K562 (cell line): ENCODE data around the gene CSDE1. TPM values are rescaled to one million over a fixed set of nuclear protein-coding genes. Genes with fewer than 3 reads are reported as not detected.

Experiments used
- ATAC-seq: fragments of 200-7000 bp; cut with Tn5 transposase; 3 replicates; pipeline ENCODE4 v1.9.1; 2020; ENCODE audit warnings: moderate library complexity
- BruUV-seq: library from RNA; stranded (reverse); fragments of 400-500 nt; replicated peaks from 2 replicates; lab custom pipeline; 2021; lab: Mats Ljungman, UMichigan
- CTCF ChIA-PET: fragments of 300-600 bp; formaldehyde crosslinking; extraction: SDS; loops from one replicate; lab custom pipeline; 2021; ENCODE audit warnings: low intra/inter-chr PET ratio; lab: Yijun Ruan, JAX
- POLR2A ChIA-PET: fragments of 300-600, 350-650 bp; sonication (Branson Sonifier 250); formaldehyde crosslinking; extraction: SDS; loops from one replicate; lab custom pipeline; 2021; ENCODE audit warnings: antibody characterized with exemption, inconsistent platforms; lab: Yijun Ruan, JAX
- DNase-seq, 4 experiments: peaks; one replicate each; pipeline versions ENCODE4 v3.0.0 to v3.0.0-alpha.2; 2011 to 2018; ENCODE audit warnings: low spot score in 3 of 4, mixed read lengths in 3 of 4; ENCODE audit errors: extremely low read depth in 1 of 4
- FAIRE-seq: peaks from 2 replicates; lab custom pipeline; 2011; peaks lifted over from hg19 to GRCh38; lab: Jason Lieb, UNC
- H2AFZ ChIP-seq: 2 replicates; pipeline ENCODE4 v1.6.0; 2011; ENCODE audit warnings: low read depth, low read length, control low read depth, inconsistent platforms
- H3K27ac ChIP-seq: fragments of 200-600 bp; 3 replicates; pipeline ENCODE4 v1.8.0; 2011; ENCODE audit warnings: low read depth, mild to moderate bottlenecking, control low read depth, inconsistent platforms, low read length, moderate library complexity, mixed read lengths; ENCODE audit errors: extremely low read depth
- H3K27me3 ChIP-seq, 2 experiments: fragments of 300-600 bp in 1 of 2; 2 replicates in 1 of 2; 3 replicates in 1 of 2; pipeline versions ENCODE4 v1.6.0 to v1.8.0; 2011; ENCODE audit warnings: inconsistent platforms in 2 of 2, low read length in 2 of 2, mild to moderate bottlenecking in 1 of 2, mixed read lengths in 1 of 2, moderate library complexity in 1 of 2; ENCODE audit not compliant: control insufficient read depth in 2 of 2, insufficient read depth in 2 of 2
- H3K36me3 ChIP-seq: fragments of 300-600 bp; 3 replicates; pipeline ENCODE4 v1.8.0; 2011; ENCODE audit warnings: mild to moderate bottlenecking, low read length, inconsistent platforms; ENCODE audit not compliant: control insufficient read depth, insufficient read depth
- H3K4me1 ChIP-seq, 2 experiments: fragments of 200-600 bp in 1 of 2; replicated peaks in 1 of 2; 2 replicates in 1 of 2; 3 replicates in 1 of 2; pipeline versions ENCODE4 v1.5.1 to v1.8.0; 2011; ENCODE audit warnings: inconsistent platforms in 2 of 2, low read length in 2 of 2, mild to moderate bottlenecking in 1 of 2, mixed read lengths in 1 of 2, moderate library complexity in 1 of 2; ENCODE audit not compliant: control insufficient read depth in 2 of 2, insufficient read depth in 2 of 2
- H3K4me2 ChIP-seq: 2 replicates; pipeline ENCODE4 v1.6.1; 2011; ENCODE audit warnings: low read length, control low read depth, inconsistent platforms, mixed read lengths; ENCODE audit not compliant: insufficient read depth
- H3K4me3 ChIP-seq: fragments of 200-600 bp; sonication (generic), shearing (Covaris generic); 2 replicates; pipeline ENCODE4 v1.5.1; 2016; ENCODE audit warnings: control low read depth, inconsistent platforms
- H3K79me2 ChIP-seq: fragments of 200-600 bp; 3 replicates; pipeline ENCODE4 v1.8.0; 2011; ENCODE audit warnings: low read length, inconsistent platforms; ENCODE audit not compliant: control insufficient read depth, insufficient read depth
- H3K9ac ChIP-seq, 2 experiments: 2 replicates each; pipeline versions ENCODE4 v1.6.0 to v1.6.1; 2011; ENCODE audit warnings: low read depth in 2 of 2, low read length in 2 of 2, control low read depth in 1 of 2, inconsistent platforms in 1 of 2, mild to moderate bottlenecking in 1 of 2, mixed read lengths in 1 of 2; ENCODE audit not compliant: insufficient read depth in 1 of 2
- H3K9me1 ChIP-seq: one replicate; pipeline ENCODE4 v1.6.0; 2011; ENCODE audit warnings: inconsistent platforms, mild to moderate bottlenecking, low read length, moderate library complexity; ENCODE audit not compliant: control insufficient read depth, insufficient read depth
- H3K9me3 ChIP-seq: replicated peaks from 2 replicates; pipeline ENCODE4 v1.5.1; 2011; ENCODE audit warnings: low read depth, low read length, inconsistent platforms; ENCODE audit not compliant: control insufficient read depth, insufficient read depth
- H4K20me1 ChIP-seq: replicated peaks from 2 replicates; pipeline ENCODE4 v1.6.1; 2011; ENCODE audit warnings: low read length, inconsistent platforms, mixed read lengths; ENCODE audit not compliant: control insufficient read depth, insufficient read depth
- BCOR ChIP-seq: fragments of 450-650 bp; IDR thresholded peaks from 2 replicates; pipeline ENCODE4 v1.6.1; 2016
- CHD2 ChIP-seq: IDR thresholded peaks from 2 replicates; pipeline ENCODE4 v1.6.1; 2011; ENCODE audit warnings: low read depth, low read length
- CXXC5 ChIP-seq: fragments of 250-450 bp; sonication (Bioruptor Pico); IDR thresholded peaks from 2 replicates; pipeline ENCODE4 v1.8.0; 2022; ENCODE audit warnings: inconsistent platforms, mild to moderate bottlenecking, moderate library complexity
- DEAF1 ChIP-seq: fragments of 450-650 bp; formaldehyde crosslinking; IDR thresholded peaks from 2 replicates; pipeline ENCODE4 v1.4.0; 2020; ENCODE audit warnings: mild to moderate bottlenecking, moderate library complexity
- DPF2 ChIP-seq: fragments of 450-650 bp; IDR thresholded peaks from 2 replicates; pipeline ENCODE4 v1.6.1; 2016
- ETS1 ChIP-seq: conservative IDR thresholded peaks from 2 replicates; pipeline ENCODE4 v1.6.1; 2011; ENCODE audit warnings: low read depth, mild to moderate bottlenecking, low read length; ENCODE audit not compliant: control insufficient read depth
- HES1 ChIP-seq: fragments of 450-650 bp; IDR thresholded peaks from 2 replicates; pipeline ENCODE4 v1.6.1; 2016; ENCODE audit warnings: low read depth, mild to moderate bottlenecking, moderate library complexity
- ID3 ChIP-seq, 2 experiments: fragments of 250-450 bp in 1 of 2; fragments of 450-650 bp in 1 of 2; sonication (Bioruptor Pico) in 1 of 2; IDR thresholded peaks; 2 replicates each; pipeline versions ENCODE4 v1.6.1 to v1.8.0; 2016 to 2021; ENCODE audit warnings: mild to moderate bottlenecking in 2 of 2, moderate library complexity in 2 of 2, missing compliant biosample characterization in 1 of 2, missing genetic modification characterization in 1 of 2
- KDM2B ChIP-seq: fragments of 250-450 bp; sonication (Bioruptor Pico); IDR thresholded peaks from 2 replicates; pipeline ENCODE4 v1.8.0; 2021; ENCODE audit warnings: mild to moderate bottlenecking, moderate library complexity
- MTA1 ChIP-seq: fragments of 450-650 bp; IDR thresholded peaks from 2 replicates; pipeline ENCODE4 v1.6.1; 2017; ENCODE audit warnings: borderline replicate concordance
- NR3C1 ChIP-seq: sonication (generic); formaldehyde crosslinking; IDR thresholded peaks from 2 replicates; pipeline ENCODE4 v1.8.1; 2022; ENCODE audit warnings: missing genetic modification reagents
- PHF8 ChIP-seq: fragments of 200-600 bp; sonication (generic); IDR thresholded peaks from 2 replicates; pipeline ENCODE4 v1.6.1; 2012; ENCODE audit warnings: mixed run types, mild to moderate bottlenecking, inconsistent platforms, low read length, moderate library complexity, borderline replicate concordance
- PTTG1 ChIP-seq: fragments of 450-650 bp; IDR thresholded peaks from 2 replicates; pipeline ENCODE4 v1.6.1; 2016; ENCODE audit warnings: low read depth, mild to moderate bottlenecking, missing genetic modification characterization, missing compliant biosample characterization
- RNF2 ChIP-seq: sonication (generic); IDR thresholded peaks from 2 replicates; pipeline ENCODE4 v1.6.1; 2016
- U2AF1 ChIP-seq: fragments of 200-400 bp; formaldehyde crosslinking; optimal IDR thresholded peaks from 2 replicates; pipeline ENCODE3; 2017; ENCODE audit warnings: mild to moderate bottlenecking, low read depth, low read length, moderate library complexity
- XRCC5 ChIP-seq: fragments of 200-400 bp; formaldehyde crosslinking; IDR thresholded peaks from 2 replicates; pipeline ENCODE4 v1.6.1; 2017; ENCODE audit warnings: low read depth, mild to moderate bottlenecking, low read length
- ZNF778 ChIP-seq: fragments of 450-650 bp; formaldehyde crosslinking; IDR thresholded peaks from 2 replicates; pipeline ENCODE4 v1.4.0; 2020; ENCODE audit warnings: mild to moderate bottlenecking, moderate library complexity
- ZSCAN29 ChIP-seq: fragments of 450-650 bp; IDR thresholded peaks from 2 replicates; pipeline ENCODE4 v1.6.1; 2017
- WGBS: fragments of 100-300 bp; shearing (Covaris generic); methylation state at CpG from one replicate; pipeline ENCODE4 v1.1.6; 2016; ENCODE audit warnings: low coverage, mixed read lengths; ENCODE audit not compliant: insufficient coverage; ENCODE audit errors: missing lambda C conversion rate; 5-methylcytosine and 5-hydroxymethylcytosine counted together
- in situ Hi-C: fragments of 300-500 bp; cut with MboI; formaldehyde crosslinking; loops from 4 replicates; pipeline ENCODE4 v1.15.0; 2018; ENCODE audit warnings: inconsistent platforms, mixed read lengths
- intact Hi-C: fragments of 100-400 bp; cut with micrococcal nuclease; formaldehyde crosslinking; loops from 2 replicates; pipeline ENCODE4 v1.14.2; 2022
- polyA plus RNA-seq, 8 experiments: library from polyadenylated mRNA; depleted of rRNA in 4 of 8; stranded (reverse) in 5 of 8; unstranded in 3 of 8; fragments of >200 nt; fragmentation: Nextera tagmentation in 2 of 8; fragmentation: Illumina TruSeq in 1 of 8; extraction: Ambion mirVana in 2 of 8; extraction: Trizol in 1 of 8; gene quantifications; 2 replicates each; pipeline versions ENCODE4 v1.2.1 to v1.2.3, GENCODE V29; 2011 to 2014; ENCODE audit warnings: inconsistent platforms in 1 of 8, missing spikeins in 1 of 8
- total RNA-seq, 7 experiments: library from RNA; depleted of rRNA in 6 of 7; stranded (reverse); fragments of >200 nt in 6 of 7; fragmentation: Illumina TruSeq in 2 of 7; extraction: Trizol in 2 of 7; gene quantifications; 2 replicates each; pipeline versions ENCODE4 v1.2.1 to v1.2.3, GENCODE V29; 2011 to 2021; ENCODE audit warnings: low replicate concordance in 1 of 7

Gene CSDE1
- total and polyA plus RNA-seq, 9 of the 15 experiments (the other 6 are each of a cell fraction or from before 2014, with no cell fraction given), result 174 to 538 (median 403) TPM

GRCh38 chr1:114780344-114781226, 22.8 kb upstream of the CSDE1 start, which contains the start of gene SIKE1:
SIKE1 (minus strand) TSS chr1:114780685; CDS start chr1:114780607, 78 bp downstream.
- in situ Hi-C loops, result no loop called here
- peaks cover 33% of the 10 kb centered on the region for H3K36me3 ChIP-seq
- BruUV-seq, result TSS peak; percentile 89
- H2AFZ ChIP-seq, result peak within 1 kb of the TSS; percentile 93
- H3K4me2 ChIP-seq, result peak within 1 kb of the TSS; percentile 94
- H3K9me1 ChIP-seq, result no peaks in the 10 kb centered on the region
- ChIA-PET CTCF (no interaction called here), POLR2A (interaction anchor here (0.6 to 1.9 kb wide), 12 partner anchors 8 to 850 kb away, joined by 3 to 16 read pairs (median 4); partner anchors contain the start of genes CSDE1 and NRAS)
- FAIRE-seq, result peak; percentile 98
- DNase-seq, result peak; percentile 84 to 99 (median 92)
- peaks cover 27% of the 10 kb centered on the region for H3K79me2 ChIP-seq
- no peaks in the 10 kb centered on the region for H4K20me1 ChIP-seq
- H3K27me3 ChIP-seq, result no peaks in the 10 kb centered on the region
- peak; percentile 99 for ATAC-seq
- WGBS, result 20% methylated on average over 51 of the region's 53 CpGs
- no peaks in the 10 kb centered on the region for H3K9me3 ChIP-seq
- H3K9ac ChIP-seq, result peak within 1 kb of the TSS; percentile 91 to 99
- H3K4me3 ChIP-seq, result peak within 1 kb of the TSS; percentile 75
- H3K27ac ChIP-seq, result peak within 1 kb of the TSS; percentile 82
- peaks cover 4 to 9% of the 10 kb centered on the region in 2 experiments; a peak in 3 of 5 replicates for H3K4me1 ChIP-seq
- intact Hi-C loops, result loop anchor here (1.0 kb wide), 1 partner anchor 22 kb away; no protein-coding TSS in a partner anchor
- TF ChIP-seq BCOR, result peak; percentile 72
- no peak for TF ChIP-seq U2AF1
- peak; percentile 100 for TF ChIP-seq PHF8
- no peak for TF ChIP-seq ID3 (CRISPR knock-in tag; IDR thresholded peaks at IDR 0.05)
- peak; percentile 9; the same call in 1 of the 2 replicates for TF ChIP-seq ID3 (tag; IDR thresholded peaks at IDR 0.05)
- peak; percentile 82 for TF ChIP-seq DPF2
- TF ChIP-seq RNF2, result peak; percentile 80
- peak; percentile 74 for TF ChIP-seq CXXC5 (CRISPR knock-in tag)
- peak; percentile 81; the same call in 1 of the 2 replicates for TF ChIP-seq ETS1
- TF ChIP-seq DEAF1, result no peak
- 0 out of 2 replicates have a peak, but pooled peaks have one; percentile 34 for TF ChIP-seq HES1
- TF ChIP-seq ZNF778 (CRISPR knock-in tag), result no peak
- TF ChIP-seq KDM2B (CRISPR knock-in tag), result no peak
- no peak for TF ChIP-seq CHD2
- peak; percentile 15; the same call in 1 of the 2 replicates for TF ChIP-seq XRCC5
- TF ChIP-seq MTA1, result peak; percentile 98
- 0 out of 2 replicates have a peak, but pooled peaks have one; percentile 7 for TF ChIP-seq ZSCAN29
- TF ChIP-seq PTTG1 (tag), result no peak
- TF ChIP-seq NR3C1 (CRISPR knock-in tag), result no peak
